Measurements from ENCODE around the gene EBPL. TPM values are rescaled to one million over a fixed set of nuclear protein-coding genes. Genes with fewer than 3 reads are reported as not detected.

Gene EBPL
- total RNA-seq (ENCODE audit: low replicate concordance) = 20.4 and 54.6 TPM in 2 replicates

DNA sequence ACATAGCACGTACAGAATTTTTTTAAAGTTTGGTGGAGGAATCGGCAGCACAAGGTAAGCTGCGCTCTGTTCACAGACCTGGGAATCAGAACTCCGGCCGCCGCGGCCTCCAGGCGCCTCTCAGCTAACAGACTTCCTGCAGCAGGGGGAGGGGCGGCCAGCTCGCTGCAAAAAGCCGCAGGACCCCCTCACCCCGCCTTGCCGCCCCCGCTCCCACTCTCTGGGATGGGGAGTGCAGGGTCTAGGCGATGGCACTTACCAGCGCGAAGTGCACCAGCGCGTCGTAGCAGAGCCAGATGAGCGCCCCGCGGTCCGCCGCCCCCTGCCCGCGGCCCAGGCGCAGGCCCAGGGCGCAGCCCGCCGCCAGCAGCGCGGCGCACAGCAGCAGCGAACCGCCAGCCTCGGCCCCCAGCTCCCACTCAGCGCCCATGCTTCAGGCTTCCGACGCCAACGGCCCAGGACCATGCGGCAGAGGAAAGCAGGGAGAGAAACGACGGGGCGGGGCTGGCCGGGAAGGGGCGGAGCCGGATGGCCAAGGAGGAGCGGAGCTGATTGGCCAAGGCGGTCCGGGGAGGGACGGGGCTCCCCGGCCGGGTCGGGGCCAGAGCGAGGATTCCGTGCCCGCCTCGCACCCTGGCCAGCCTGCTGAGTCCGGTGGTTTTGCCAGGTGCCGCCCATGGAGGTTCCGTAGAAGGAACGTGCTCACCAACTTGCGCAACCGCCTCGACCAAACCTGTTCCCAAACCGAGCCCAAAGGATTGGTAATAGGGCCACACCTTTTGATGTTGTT, at the start of gene EBPL:
EBPL (minus strand) TSS at position 492 of the 790 bp plus-strand sequence; CDS start at position 430, 62 bp downstream.

DNA sequence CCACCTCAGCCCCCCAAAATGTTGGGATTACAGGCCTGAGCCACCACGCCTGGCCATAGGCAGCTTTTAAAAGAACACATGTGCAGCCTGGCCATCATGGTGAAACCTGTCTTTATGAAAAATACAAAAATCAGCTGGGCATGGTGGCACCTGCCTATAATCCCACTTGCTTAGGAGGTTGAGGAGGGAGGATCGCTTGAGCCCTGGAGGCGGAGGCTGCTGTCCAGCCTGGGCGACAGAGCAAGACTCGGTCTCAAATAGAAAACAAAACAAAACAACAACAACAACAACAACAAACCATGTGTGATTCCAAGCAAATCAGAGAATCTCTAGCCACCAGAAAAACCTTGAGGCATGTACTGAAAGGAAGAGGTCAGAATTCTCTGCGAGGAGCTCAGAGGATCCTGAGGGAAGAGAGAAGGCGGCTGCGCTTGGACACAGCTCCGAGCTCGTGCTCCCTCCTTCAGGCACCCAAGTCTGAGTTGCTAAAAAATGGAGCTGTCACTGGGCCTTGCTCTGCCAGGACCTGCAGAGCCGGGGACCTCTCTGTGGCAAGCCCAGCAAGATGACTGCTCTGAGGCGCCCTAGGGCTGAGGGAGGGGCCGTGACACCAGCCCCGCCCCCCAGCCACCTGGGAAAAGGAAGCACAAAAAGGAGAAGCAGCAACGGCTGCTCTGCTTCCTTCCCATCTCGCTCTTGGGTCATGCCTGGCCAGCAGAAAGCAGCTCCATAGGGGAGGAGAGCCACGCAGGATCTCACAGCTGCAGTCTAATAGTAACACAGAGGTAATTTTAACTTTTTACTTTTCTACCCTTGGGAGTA, 63.2 kb downstream of the EBPL start, which contains the start of gene ARL11:
ARL11 (plus strand) TSS at position 677 of the 822 bp plus-strand sequence. CDS start 1,941 bp downstream, outside the sequence.

Other genes with a start within 250 kb of the EBPL start
- 5.0 and 9.6 TPM in 2 replicates for gene CAB39L, start 247.4 kb downstream of the EBPL start, total RNA-seq (ENCODE audit: low replicate concordance)
- gene SETDB2, start 247.2 kb downstream of the EBPL start, total RNA-seq (ENCODE audit: low replicate concordance) = 4.3 and 5.5 TPM in 2 replicates
- gene PHF11, start 195.5 kb downstream of the EBPL start, total RNA-seq (ENCODE audit: low replicate concordance) = 8.1 and 9.2 TPM in 2 replicates
- 14.2 and 17.9 TPM in 2 replicates for gene RCBTB1, start 105.9 kb downstream of the EBPL start, total RNA-seq (ENCODE audit: low replicate concordance)
- under 0.01 TPM in 1 of 2 replicates, not detected in the other for gene ARL11, start 63.0 kb downstream of the EBPL start, total RNA-seq (ENCODE audit: low replicate concordance)
- 13.8 and 23.8 TPM in 2 replicates for gene KPNA3, start 101.2 kb upstream of the EBPL start, total RNA-seq (ENCODE audit: low replicate concordance)
- 5.1 TPM in 2 replicates for gene SPRYD7, start 244.9 kb upstream of the EBPL start, total RNA-seq (ENCODE audit: low replicate concordance)

Measured in smooth muscle cell of the coronary artery (primary cell).